NCI-H128 (cell line): ENCODE results near the gene CABP7.
A peak's percentile ranks its signal among the peaks of the same experiment; 100 is the strongest.

Experiments
- DNase-seq: peaks from one replicate; lab custom pipeline; 2025; ENCODE audit not compliant: unreplicated experiment; lab: John Stamatoyannopoulos, UW

CABP7 gene

DNA sequence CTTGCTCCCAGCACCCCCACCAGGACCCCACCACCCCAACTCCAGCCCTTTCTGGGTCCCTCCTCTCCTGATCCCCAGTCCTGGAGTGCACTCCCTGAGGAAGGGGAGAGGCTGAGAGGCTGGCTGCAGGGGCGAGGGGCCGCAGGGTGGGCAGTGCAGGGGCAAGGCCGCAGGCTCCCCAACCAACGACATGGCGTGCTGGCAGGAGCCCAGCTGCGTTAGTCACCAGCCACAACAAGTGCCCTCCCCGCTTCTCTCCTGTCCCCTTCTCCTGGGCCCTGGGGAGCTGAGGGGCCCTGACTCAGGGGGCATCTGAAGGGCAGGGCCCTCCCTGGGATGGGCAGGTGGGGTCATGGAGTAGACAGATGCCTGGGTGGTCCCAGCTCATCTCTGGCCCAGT, 2.3 kb downstream of the CABP7 start:
- no peak for DNase-seq

DNA sequence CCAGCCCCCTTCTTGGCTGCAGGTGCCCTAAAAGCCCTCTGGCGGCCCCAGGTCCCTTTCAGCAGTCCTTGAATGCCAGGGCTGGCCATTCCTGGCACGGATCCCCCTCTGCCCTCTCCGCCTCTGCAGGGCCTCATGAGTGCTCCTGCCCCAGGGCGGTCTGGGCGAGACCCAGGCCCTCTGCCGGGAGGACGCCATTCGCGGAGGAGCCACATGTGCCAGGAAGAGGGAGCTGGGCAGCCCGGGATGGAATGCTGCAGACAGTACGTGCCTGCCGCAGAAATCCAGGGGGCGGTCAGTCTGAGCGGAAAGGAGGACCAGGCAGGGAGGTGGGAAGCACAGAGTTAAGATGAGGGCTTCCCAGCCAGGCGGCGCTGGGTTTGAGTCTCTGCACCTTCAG, 2.8 kb downstream of the CABP7 start:
- DNase-seq: no peak

GRCh38 chr22:29723766-29724165, 4.0 kb downstream of the CABP7 start:
- no peak for DNase-seq

DNA sequence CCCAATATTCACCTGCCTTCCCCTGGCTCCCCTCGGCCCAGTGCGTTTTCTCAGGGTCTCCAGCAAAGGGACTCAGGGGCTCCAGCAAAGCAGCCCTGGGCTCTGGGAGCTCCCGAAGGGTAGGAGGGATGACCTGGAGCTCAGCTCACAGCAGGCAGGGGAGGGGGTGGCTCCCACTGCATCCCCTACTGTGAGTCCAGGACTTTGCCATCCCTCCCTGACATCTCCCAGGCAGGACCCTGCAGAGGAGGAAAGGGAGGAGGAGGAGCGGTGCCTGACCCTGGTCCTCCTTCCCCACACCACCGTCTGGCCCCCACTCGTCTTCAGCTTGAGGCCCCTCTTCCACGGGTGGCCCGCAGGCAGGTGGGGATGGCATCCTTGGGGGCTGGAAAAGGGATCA, 5.0 kb downstream of the CABP7 start:
- DNase-seq: no peak

- DNase-seq: no peak
These were observed 6.3 kb downstream of the CABP7 start for GRCh38 chr22:29726106-29726505.

DNA sequence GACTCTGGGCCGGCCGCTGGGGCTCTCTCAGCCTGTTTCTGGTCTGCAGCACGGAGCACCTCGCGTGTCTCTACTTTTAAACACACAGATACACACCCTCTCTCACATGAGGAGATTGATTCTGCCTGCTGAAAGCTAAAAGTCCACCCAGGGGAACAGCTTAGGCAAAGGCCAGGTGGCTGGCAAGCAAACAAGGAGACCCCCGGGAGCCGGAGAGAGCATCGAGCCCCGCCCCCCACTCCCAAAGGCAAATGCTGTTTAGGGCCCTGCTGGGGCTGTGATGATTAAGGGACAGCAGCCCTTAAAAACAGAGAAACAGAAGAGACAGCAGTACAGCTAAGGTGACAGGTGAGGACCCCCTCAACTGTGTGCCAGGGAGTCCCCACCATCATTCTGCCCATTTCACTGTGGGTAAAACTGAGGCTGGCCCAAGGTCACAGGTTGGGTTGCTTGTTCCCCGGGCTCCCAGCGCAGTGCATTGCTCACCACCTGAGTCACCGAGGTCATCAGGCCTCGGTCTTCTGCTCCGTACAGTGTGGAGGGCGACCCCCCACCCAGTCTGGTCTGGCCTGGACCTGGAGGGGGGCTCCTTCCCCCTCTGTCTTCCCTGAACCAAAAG, 6.8 kb downstream of the CABP7 start:
- no peak for DNase-seq

- no peak for DNase-seq
These were observed 7.3 kb downstream of the CABP7 start for GRCh38 chr22:29727131-29727523.

DNA sequence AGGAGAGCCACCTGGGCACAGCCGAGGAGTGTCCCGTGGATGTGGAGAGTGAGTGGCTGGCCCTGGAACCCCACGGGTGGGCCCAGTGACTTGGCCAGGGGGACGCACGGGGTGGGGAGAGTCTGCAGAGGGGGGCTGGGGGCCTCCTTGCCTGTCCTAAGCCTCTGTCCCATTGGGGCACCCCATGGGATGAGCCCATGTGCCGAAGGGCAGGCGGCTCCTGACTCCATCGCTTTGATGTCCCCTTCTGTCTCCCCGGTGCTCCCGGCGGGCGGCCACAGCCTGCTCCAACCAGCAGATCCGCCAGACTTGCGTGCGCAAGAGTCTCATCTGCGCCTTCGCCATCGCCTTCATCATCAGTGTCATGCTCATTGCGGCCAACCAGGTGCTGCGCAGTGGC, 9.4 kb downstream of the CABP7 start:
- no peak for DNase-seq

GRCh38 chr22:29731058-29731850, 11.5 kb downstream of the CABP7 start:
- no peak for DNase-seq

- DNase-seq: no peak
These were observed 13.1 kb downstream of the CABP7 start for GRCh38 chr22:29732883-29733282.

- peak; percentile 55 for DNase-seq
These were observed 13.8 kb downstream of the CABP7 start for GRCh38 chr22:29733362-29734201.

DNA sequence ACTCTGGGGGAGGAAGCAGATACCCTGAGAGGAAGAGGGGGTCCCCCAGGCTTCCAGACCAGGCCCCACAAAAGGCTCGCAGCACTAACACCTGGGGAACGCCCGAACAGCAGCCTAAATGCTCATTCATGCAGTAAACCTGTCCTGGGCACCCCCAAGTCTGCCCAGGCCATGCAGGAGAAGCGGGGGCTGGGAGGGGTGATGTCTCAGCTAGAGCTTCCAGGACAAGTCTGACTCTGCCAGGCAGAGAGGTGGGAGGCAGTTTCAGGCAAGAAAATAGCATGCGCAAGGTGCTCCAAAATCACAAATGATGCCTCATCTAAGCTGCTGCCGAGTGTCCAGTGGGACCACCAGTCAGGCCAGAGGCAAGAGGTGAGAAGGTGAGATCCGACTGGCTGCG, 14.6 kb downstream of the CABP7 start:
- DNase-seq: no peak

GRCh38 chr22:29734838-29735237, 15.0 kb downstream of the CABP7 start:
- DNase-seq: no peak

DNA sequence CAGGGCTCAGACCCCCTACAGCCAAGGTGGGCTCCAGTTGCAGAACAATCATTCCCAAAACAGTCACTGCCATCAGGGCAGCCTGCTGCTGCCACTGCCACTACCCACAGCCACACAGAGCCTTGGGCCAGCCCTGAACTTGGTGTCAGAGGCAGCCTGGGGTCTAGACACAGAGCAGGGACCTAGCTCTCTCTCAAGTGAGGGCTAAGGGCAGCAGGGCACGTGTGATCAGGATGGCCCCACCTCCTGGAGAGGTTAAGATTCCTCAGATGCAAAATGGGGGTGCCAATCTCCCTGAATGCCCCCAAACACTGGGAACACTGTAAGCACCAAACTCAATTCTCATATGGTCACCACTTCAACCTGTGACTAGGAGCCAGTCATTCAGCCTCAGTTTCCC, 15.6 kb downstream of the CABP7 start:
- no peak for DNase-seq

DNA sequence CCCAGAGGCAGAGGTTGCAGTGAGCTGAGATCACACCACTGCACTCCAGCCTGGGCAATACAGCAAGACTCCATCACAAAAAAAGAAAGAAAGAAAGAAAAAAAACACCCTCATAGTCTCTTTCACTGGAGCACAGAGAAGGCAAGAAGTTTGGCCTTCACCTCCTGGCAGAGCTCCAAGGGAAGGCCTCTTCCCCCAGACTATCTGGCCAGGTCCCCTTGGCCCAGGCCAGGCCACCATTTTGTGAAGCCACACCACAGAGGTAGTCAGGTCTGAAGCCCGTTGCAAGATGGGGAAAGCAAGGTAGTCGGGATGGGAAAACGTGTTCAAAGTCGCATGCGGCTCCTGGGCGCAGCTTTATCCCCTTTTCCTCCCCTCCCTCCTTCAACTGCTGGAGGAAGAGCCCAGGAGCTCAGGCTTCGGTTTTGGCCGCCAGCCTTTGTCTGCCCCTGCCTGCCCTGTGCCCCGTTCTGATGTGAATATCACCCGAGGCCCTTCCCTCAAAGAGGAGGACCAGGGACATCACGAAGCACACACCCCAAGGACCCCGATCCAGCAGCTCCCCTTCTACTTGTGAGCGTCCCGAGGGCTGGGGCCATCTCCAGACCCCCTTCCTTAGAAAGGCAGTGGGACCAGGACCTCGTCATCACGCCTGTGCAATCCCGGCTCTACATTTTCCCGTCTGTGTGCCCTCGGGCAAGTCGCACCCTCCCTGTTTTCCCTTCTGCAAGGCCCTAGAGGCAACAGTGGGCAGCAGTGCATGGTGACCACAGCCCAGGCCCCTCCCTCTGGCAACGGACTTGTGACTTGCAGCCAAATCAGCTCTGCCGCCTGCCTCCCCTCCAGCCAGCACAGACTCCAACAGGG, 17.7 kb downstream of the CABP7 start:
- DNase-seq: no peak

GRCh38 chr22:29738118-29738815, 18.5 kb downstream of the CABP7 start:
- no peak for DNase-seq

DNA sequence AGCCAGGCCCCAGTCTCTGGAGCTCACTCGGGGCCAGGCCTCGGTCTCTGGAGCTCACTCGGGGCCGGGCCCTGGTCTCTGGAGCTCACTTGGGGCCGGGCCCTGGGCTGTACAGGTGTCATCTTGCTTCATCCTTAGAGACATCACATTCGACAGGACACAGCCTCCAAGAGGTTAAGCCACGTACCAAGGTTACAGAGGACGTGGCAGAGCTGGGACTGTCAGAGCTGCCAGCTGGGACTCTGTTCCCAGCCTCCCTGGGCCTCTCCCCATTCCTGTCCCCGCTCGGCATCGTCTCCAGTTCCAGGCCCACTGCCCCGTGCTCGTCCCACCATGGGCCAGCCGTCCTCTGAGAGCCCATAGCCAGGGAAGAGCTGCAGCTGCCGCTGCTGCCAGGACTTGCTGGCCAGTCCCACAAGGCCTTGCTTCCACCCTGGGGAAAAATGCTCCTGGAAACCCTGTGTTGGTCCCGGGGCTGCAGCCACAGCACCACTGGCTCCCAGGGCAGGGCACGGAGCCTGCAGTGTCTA, 19.6 kb downstream of the CABP7 start:
- no peak for DNase-seq

- DNase-seq: no peak
These were observed 20.4 kb downstream of the CABP7 start for GRCh38 chr22:29740216-29740615.

DNA sequence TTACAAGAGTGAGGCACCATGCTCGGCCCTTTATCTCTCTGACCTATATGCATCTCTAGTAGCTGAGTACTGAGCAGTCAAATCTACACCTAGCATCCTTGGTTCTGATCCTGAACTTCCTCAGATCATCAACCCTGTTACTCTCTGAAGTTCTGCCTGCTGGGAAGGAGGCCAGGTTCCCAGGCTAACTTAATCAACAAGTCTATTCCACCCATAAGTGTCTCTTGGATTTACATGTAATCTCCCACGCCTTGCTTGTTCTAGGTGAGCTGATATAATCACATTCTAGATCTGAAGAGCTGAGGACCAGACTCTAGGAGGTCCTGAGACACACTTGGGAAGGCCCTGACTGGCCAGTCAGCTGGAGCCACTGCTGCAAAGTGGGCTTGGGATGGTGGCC, 22.1 kb downstream of the CABP7 start:
- DNase-seq: no peak

DNA sequence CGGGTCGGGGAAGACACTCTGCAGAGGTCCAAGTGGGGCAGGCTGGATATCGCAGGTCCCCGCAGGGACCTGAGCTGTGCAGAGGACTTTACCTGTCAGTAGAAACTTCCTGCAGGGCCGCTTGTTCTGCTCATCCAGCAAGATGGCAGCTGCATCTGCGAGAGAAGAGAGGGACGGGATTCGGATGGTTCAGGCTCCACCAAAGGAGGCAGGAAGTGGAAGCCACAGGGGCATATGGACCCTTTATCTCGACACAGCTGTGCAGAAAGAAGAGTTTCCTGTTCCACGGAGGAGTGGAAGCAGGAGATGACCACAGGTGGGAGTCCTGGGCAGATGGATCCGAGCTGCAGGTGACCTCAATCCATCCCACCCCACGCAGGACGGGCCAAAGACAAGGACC, 22.5 kb downstream of the CABP7 start:
- DNase-seq: no peak
